Renal pelvis (tissue), 4 donors: ENCODE data around the gene C1orf50. TPM values are rescaled to one million over a fixed set of nuclear protein-coding genes. Genes with fewer than 3 reads are reported as not detected.
A peak's percentile ranks its signal among the peaks of the same experiment; 100 is the strongest.
"Not testable (repeated sequence)": the region's sequence is repeated elsewhere in the genome, so short reads cannot be mapped to it uniquely, and the experiment has no call there.

Source experiments
- DNase-seq: peaks from one replicate; pipeline ENCODE4 v3.0.0-alpha.2; 2013
- polyA plus RNA-seq, 3 donors: library from polyadenylated mRNA; unstranded; fragments of 120-200 nt; gene quantifications; one replicate each; pipeline ENCODE4 v1.2.1, GENCODE V29; 2013; ENCODE audit not compliant: insufficient read length in 3 of 3

Gene C1orf50
- polyA plus RNA-seq, 3 donors: 10.2 to 15.3 (median 12.5) TPM

DNA sequence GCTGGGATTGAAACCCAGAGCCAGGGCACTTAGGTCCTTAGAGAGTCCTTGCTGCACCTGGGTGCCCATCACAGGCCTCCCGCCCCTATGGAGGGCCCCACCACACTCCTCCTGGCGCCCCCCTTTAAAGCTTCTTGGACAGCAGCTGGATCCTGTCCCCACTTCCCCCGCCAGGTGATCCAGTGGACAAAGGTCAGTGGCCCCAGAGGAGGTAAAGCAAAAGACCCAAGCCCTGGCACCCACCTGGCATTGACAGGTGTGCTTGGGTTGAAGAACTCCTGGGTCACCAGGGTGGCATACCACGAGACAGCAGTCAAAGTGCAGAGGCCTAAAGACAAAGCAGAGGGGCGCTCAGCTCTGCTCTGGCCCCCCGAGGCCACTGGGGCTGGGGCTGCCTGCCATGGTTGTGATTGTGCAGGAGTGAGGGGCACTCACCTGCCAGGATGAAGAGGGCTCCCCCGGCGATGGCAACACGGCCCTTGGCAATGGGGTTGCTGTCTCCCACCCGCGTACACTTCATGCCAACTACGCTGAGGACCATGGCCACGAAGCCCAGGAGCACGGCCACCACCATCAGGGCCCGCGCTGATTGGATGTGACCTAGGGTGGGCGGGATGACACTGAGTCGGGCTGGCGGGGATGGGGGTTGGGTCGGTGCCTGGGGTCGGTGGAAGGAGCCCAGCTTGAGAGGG lies 28.9 kb upstream of the C1orf50 start:
- DNase-seq: no peak

DNA sequence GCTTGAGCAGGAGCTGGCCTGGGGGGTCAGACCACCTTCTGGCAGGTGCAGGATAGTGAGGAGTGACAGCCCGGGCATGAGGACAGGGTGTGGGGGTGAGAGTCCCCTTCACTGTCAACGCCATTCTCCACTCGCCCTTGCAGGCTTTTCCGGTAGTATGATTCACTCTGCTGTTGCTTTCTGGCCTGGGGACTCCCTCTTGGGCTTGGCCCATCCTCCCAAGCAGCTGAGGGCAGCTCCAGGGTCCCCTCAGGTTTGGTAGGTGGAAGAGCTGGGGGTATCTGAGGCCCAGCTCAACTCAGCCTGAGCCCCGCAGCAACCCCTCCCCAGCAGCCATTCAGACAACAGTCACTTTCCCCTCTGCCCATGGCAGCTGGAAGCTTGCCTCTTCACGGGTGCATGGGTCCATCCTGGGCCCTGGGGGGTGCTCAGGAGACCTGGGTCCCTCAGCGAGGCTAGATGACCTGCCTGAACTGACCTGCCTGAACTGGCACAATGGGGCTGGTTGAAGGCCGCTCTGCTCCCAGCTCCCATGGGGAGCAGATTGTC lies 28.3 kb upstream of the C1orf50 start:
- no peak for DNase-seq

DNA sequence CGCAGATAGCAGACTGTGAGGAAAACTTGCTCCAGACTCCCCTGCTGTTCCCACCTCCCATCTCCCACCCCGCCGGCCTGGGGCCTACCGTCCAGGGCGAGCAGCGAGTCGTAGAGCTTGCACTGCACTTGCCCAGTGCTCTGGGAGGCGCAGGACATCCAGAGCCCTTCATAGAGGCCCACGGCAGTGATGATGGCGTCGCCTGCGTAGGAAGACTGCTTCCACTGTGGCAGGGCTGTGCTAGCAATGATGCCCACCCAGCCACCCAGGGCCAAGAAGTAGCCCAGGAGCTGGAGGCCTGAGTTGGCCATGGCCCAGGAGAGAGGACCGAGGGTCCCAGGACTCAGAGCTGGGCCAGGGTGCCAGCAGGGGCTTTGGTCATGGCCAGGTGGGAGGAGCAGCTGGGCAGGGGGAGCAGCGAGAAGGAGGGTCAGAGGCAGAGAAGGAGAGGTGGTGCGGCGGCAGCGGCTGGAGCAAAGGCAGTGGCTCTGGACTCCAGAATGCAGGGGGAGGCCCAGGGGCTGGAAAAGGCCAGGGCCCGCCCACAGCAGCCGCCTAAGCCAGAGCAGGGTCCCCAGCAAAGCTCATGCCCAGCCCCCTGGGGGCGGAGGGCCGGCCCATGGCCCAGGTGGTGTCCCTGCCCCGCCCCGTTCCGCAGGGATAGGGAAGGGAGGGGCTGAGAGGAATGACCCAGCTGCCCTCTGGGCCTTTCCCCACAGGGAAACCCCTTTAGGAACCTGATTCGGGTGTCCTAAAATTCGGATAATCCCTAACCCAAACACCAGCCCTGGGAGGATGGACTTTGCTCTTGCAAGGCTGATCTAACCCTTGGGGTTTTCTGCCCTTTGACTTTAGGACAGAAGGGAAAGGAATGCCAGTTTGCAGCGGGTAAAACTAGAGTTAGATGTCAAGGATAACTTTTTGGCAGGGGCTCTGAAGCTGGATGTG lies 27.0 kb upstream of the C1orf50 start, which contains the start of gene CLDN19:
CLDN19 (minus strand) TSS at position 484 of the 948 bp plus-strand sequence; CDS start at position 311, 173 bp downstream.
- peak; percentile 53 for DNase-seq

DNA sequence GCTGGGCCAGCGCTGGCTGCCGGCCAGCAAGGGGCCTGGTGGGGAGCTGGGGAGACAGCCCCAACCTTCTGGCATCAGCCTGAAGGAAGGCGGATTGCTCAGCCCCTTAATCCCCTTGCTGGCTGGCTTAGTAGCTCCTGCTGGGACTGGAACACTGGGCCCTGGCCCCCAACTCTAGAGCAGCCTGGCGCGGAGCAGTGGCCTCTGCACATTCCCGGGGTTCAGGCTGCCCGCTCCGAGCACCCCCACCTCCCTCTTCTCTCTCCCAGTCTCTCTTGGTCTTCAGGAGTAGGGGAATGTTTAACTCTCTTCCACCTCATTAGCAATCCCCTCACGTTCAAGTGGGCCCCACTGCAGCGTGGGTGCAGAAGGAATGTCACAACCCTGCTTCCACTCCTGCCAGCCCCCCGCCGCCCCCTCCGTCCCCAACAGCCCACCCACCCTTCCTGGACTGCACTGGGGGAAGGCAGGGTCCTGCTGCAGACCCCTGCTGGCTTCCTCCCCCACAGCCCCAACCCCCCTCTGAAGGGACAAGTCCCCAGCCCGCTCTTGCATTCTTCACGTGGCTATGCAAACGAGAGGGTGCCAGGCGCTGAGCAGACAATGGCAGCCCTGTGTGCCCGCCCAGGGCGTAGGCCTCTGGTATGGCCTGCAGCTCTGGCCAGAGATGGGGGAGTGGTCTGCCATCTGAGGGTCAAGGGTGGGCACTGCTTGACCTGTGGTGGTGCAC lies 26.0 kb upstream of the C1orf50 start:
- peak; percentile 70 for DNase-seq

DNA sequence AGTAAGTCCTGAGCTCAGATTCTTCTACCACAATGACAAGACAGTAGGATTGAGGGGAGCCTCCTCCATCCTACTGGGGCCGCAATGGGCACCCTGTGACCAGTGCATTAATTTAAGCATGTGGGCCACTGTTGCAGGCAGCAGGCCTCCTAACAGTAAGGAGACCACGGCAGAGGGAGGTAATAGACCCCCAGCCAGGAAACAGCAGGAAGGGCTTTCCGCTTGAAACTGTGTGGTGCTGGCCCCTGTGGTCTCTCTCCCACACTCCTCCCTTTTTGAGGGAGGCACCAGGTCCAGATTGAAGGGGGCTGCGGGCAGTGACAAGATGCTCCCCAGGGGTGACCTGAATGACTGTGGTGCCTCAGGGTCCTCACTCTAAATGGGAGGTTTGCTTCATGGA lies 25.3 kb upstream of the C1orf50 start:
- no peak for DNase-seq

DNA sequence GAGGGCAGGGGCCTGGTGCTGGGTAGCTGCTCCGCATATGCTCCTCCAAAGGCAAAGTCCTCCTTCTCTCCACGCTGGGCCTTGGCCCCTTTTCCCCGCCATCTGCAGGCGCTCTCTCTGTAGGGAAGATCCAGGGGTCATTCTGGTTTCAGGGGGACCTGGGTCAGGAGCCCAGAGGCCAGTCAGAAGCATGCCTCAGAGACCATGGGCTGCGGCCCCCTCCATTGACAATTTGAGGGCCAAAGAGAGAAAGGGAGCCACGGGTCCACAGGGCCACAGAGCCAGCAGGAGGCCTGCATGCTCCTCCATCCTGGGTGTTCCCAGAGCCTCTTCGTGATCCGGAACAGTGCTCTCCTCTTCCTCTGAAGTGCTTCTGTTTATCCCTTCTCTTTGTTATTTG lies 24.9 kb upstream of the C1orf50 start:
- DNase-seq: no peak

DNA sequence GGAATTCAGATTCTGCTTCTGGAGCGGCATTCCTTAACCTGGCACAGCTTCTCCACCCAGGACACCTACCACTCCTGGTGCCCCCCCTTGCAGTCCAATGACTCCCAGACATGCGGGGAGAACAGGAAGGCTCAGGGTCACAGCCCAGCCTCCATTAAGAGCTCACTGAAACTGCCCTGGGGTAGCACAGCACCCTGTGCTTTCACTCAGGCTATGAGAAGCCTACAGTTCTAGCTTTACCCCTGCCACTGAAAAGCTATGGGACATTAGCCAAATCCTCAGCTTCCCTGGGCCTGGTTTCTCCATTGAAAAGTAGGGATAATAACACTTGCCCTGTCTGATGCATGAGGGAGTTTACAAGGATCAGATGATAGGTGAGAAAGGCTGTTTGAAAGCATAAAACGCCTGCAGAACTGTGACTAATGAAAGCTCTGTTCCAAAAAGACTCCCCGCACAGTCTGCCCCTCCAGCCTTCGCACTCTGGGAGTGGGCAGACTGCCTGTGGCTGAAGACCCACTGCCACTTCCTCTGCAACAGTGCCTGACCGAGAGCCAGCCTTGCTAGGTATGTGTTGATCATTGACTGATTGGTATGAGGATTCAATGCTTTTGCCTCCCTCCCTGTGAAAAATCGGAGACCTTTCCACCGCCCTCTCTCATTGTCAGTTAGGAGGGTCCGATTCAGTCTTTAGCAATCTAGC lies 24.3 kb upstream of the C1orf50 start:
- no peak for DNase-seq

DNA sequence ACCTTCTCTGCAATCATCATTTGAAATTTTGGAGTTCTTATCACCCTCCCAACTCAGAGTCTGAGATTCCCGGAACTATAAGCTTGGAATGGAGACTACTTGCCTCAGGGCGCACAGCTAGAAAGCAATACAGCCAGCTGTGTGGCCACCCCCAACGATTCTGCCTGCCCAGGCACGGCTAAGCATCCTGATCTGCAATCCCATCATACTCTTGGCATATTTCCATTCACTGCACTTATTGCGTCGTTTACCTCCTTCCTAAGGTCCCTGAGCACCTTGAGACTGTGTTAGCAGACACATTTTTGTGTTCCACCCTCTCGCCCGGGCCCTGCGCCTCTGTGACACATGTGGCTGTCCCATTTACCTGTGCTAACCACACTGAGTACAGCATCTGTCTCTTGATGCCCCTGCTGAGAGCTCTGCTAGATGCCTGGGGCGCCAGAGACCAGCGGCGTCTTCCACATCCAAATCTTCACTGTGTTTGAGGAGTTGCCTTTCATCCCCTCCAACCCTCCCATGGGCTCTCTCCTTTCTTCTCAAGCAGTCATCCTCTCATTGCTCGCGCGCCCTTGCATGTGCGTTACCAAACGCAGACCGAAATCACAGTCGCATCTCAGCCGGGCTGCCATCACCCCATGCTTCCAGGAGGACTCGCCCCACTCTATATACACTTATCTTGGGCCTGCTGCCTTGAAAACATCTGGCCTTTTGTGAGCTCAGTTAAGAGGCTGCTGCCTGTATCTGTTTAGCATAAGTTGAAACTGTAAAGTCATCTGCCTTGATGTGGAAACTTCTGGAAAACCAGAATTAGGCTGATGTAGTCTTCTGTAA lies 23.5 kb upstream of the C1orf50 start:
- peak; percentile 34 for DNase-seq

DNA sequence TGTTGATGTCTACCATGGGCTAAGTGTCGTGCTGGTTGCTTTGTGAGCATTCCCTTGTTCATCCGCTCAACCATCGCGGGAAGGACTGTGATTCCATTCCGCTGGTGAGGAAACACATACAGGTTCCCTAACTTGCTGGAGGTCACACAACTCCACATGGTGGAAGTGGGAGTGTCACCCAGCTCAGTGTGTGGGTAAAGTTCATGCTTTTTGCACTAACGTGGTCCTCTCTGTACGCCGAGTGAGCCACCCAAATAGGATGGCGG lies 23.0 kb upstream of the C1orf50 start:
- no peak for DNase-seq

DNA sequence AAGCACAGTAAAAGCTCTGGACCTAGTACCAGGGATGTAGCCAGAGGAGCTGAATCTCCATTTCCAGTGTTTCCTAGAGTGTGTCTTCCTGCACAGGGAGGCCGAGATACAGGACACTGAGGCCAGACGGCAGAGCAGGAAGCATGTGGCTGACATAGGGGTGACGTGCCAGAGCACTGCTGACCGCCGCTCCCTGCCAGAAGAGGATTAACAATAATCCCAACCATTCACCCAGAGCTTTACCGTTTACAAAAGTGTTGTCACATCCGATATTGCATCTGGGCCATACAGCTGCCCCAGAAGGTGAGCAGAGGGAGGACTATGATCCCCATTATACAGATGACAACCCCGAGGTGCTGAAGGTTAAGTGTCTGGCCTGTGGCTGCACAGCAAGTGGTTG lies 21.2 kb upstream of the C1orf50 start:
- no peak for DNase-seq

DNA sequence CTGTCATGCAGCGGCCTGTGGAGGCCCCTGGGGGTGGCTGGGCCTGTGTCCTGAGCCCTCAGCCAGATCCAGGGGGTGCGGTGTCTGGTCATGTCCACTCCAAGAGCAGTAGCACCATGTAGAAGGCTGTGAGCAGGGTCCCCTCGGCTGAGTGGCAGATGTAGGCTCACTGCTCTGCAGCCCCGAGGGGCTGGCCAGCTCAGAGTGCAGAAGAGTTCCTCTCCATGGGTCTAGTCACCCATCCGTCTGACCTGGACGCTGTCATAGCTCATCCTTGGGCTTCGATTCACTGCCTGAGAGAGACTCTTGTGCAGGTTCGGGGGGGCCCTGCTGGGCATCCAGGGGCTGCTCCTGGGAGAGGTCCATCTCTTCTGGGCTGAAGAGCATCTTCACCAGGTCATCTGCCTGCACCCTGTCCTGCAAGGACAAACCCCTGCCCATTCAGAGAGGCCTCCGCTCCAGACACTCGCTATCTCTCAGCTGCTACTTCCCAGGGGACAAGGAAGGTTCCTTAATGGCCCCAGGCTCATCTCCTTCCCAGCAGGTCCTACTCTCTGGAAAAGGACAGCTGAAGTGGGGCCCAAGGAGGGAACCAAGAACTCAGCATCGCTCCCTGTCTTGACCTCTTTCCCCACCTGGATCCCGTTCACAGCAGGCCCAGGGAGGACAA lies 20.5 kb upstream of the C1orf50 start:
- no peak for DNase-seq

DNA sequence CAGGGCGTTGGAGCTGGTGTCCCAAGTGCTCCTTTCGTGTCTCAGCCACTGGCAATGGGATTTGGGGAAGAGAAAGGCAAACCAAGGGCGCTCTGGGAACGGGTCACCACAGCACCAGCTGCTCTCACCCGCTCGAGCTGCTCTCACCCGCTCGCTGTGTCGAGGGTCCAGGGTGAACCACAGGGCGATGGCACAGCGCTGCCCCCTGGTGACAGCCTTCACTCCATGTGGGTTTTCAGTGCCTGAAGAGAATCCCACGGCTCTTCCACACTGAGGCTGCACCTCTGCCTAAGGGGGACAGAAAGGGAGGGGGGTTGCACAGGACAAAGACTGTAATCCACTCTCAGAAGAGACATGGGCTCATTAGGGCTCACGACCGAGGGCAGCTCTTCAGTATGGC lies 19.9 kb upstream of the C1orf50 start:
- peak; percentile 54 for DNase-seq

DNA sequence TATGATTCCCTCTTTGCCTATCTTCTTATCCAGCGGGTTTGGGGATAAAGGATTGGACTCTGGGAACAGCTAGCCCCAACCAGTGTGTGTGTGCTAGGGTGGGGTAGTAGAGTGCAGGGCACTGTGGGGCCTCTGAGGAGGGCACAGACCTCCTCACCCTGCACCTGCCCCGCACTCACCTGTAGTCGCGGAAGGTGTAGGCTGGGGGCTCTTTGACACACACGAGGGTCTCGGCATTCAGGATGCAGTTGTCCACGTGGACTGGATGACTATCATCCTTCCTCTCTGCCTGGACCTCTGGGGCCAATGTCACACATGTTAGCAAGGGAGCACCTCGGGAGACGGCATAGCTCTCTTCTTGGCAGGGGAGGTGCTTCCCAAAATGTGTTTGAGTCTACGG lies 19.0 kb upstream of the C1orf50 start:
- no peak for DNase-seq

DNA sequence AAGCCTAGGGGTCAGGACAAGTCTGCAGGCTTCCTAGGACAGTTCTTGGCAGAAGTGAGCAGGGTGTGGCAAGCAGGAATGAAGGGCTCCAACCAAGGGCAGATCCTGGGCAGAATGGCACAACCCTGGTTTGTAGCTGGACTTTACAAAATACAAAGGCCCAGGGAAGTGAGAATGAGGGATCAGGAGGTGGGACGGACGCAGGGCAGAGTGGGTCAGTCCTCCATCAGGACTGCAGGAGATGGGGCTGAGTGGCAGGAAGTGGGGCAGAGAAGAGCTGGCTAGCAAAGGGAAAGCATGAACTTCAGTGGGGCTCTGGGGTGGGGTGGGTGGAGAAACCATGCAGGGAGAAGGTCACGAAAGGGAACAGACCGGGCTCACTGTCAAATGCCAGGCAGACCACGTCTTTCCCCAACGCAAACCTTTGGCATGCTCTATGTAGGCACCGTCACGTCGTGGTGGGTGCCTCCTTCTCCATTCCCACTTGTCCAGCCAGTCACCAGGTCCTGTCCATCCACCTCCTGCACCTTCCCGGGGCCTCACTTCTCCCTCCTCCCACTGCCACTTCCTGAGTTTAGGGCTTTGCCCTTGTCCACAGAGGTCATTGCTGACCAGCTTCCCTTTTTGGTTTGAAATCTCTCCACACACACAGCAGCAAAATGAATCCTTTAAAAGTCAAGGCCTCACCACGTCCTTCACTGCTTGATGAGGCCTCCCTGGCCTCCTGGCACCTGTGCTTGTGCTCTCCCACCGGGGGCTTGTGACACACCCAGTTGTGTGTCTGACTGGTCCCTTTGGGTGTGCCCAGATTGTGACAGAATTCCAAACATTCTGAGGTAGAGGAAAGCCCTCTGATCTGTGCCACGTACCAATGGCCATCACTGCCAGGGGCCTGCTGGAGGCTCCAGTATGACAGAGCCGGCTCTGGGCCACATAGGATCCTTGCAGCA lies 18.3 kb upstream of the C1orf50 start:
- DNase-seq: no peak

DNA sequence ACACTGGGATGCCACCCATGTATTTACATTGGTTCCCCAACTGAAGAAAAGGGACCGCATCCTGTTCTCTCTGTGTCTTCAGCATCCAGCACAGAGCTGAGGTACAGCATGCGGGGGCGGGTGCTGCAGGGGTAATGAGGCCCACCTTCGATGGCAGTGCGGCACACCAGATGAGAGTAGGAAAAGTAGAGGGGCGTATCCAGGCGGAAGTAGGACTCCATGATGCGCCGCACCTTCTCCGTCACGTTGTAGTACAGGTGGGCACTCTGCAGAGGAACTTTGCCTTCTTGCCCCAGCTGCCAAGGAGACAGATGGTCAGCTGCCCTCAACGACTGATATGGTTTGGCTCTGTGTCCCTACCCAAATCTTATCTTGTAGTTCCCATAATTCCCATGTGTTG lies 17.0 kb upstream of the C1orf50 start:
- no peak for DNase-seq

DNA sequence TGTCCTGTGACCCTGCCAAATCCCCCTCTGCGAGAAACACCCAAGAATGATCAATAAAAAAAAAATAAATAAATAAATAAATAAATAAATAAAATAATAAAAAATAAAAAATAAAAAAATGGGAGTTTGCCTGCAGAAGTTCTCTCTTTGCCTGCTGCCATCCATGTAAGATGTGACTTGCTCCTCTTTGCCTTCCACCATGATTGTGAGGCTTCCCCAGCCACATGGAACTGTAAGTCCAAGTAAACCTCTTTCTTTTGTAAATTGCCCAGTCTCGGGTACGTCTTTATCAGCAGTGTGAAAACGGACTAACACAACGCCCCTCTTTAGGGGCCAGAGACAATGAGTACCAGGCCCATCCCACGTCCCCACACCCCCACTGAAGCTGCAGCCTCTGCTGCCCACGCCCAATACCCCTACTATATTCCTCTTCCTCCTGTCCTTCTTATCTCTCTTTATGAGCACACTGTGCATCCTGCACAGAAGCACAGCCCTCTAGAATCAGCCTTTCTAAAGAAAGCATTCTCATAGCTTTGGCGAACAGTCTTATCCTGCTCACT lies 15.5 kb upstream of the C1orf50 start:
- DNase-seq: not testable (repeated sequence)

DNA sequence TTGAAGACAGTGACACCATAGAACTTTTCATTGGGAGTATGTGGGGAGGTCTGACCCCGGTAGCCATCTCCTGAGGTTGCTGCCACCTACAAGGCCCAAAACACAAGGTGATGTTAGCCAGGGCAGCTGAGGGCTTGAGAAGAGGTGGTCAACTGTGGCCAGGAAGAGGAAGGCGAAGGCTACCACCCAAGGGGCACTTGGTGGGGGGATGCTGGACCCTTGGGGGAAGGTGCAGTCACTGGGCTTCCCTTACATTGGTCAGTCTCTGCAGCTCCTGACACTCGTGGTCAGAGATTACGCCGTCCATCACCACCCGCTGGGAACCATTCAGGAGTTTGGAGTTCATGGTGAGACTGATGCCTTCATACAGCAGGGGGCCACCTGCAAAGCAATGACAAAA lies 14.8 kb upstream of the C1orf50 start:
- no peak for DNase-seq

DNA sequence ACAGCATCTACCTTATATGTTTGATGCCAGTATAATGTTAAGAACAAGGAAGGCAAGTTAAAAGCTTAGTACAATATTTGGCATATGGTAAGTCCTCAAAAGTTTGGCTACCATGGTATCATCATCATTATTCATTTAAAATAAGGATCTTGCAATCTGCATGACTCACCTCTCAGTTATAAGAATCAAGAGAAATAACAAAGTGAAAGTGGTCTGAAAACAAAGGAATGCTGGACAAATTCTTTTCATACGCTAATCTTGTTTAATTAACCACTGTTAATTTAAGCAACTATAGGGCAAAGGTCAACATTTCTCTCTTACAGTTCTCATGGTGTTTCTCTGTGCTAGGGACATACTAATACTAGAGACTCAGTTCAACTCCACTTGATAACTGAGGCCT lies 14.0 kb upstream of the C1orf50 start:
- DNase-seq: no peak
